PC-9 (cell line): ENCODE data around the gene DYNLT2B.

Experiments
- EZH2 ChIP-seq: fragments of 200-600 bp; sonication (generic); IDR thresholded peaks from 2 replicates; pipeline ENCODE4 v1.8.0; 2017; ENCODE audit warnings: antibody characterized with exemption, low read depth
- TF ChIP-seq, protein P1 (sequence below): fragments of 200-600 bp; sonication (generic); conservative IDR thresholded peaks from 2 replicates; pipeline ENCODE4 v1.6.1; 2017; ENCODE audit warnings: mixed run types, antibody characterized with exemption, mild to moderate bottlenecking, moderate library complexity

DNA sequence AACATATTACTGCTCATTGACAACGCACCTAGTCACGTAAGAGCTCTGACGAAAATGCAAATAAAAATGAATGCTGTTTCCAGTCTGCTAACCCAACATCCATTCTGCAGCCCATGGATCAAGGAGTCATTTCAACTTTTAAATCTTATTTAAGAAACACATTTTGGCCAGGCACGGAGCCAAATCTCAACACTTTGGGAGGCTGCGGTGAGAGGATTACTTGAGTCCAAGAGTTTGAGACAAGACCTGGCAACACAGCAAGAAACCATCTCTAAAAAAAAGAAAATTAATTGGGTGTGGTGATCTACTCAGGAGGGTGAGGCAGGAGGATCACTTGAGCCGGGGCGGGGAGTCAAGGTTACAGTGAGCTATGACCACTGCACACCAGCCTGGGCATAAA, 42.5 kb upstream of the DYNLT2B start:
- TF ChIP-seq, protein P1, sequence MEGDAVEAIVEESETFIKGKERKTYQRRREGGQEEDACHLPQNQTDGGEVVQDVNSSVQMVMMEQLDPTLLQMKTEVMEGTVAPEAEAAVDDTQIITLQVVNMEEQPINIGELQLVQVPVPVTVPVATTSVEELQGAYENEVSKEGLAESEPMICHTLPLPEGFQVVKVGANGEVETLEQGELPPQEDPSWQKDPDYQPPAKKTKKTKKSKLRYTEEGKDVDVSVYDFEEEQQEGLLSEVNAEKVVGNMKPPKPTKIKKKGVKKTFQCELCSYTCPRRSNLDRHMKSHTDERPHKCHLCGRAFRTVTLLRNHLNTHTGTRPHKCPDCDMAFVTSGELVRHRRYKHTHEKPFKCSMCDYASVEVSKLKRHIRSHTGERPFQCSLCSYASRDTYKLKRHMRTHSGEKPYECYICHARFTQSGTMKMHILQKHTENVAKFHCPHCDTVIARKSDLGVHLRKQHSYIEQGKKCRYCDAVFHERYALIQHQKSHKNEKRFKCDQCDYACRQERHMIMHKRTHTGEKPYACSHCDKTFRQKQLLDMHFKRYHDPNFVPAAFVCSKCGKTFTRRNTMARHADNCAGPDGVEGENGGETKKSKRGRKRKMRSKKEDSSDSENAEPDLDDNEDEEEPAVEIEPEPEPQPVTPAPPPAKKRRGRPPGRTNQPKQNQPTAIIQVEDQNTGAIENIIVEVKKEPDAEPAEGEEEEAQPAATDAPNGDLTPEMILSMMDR, result no peak
- TF ChIP-seq EZH2, result no peak
